Ovary (tissue), 9 donors: ENCODE measurements around the gene NEFH. TPM values are rescaled to one million over a fixed set of nuclear protein-coding genes. Genes with fewer than 3 reads are reported as not detected.

Source experiments
- DNase-seq, 5 donors: peaks; one replicate each; pipeline ENCODE4 v3.0.0-alpha.2; 2019 to 2020
- H3K27ac ChIP-seq, 2 donors: fragments of 200-600 bp; one replicate each; pipeline versions ENCODE4 v1.5.1 to v1.8.0; 2019 to 2022
- H3K27me3 ChIP-seq: fragments of 200-600 bp; one replicate; pipeline ENCODE4 v1.8.0; 2022
- H3K36me3 ChIP-seq: fragments of 200-600 bp; sonication (generic); one replicate; pipeline ENCODE4 v1.5.1; 2019
- H3K4me1 ChIP-seq: one replicate; pipeline ENCODE4 v1.8.1; 2013; ENCODE audit warnings: mild to moderate bottlenecking, moderate library complexity; ENCODE audit not compliant: insufficient read depth
- H3K4me3 ChIP-seq: fragments of 200-600 bp; sonication (generic); one replicate; pipeline ENCODE4 v1.5.1; 2017
- H3K9me3 ChIP-seq, 2 donors: fragments of 200-600 bp in 1 of 2; sonication (generic) in 1 of 2; one replicate each; pipeline versions ENCODE4 v1.5.1 to v1.8.1; 2013 to 2019; ENCODE audit warnings: mild to moderate bottlenecking in 1 of 2, moderate library complexity in 1 of 2
- CTCF ChIP-seq, 3 donors: fragments of 450-650 bp in 2 of 3; fragments of 200-600 bp in 1 of 3; IDR thresholded peaks; one replicate each; pipeline versions ENCODE4 v1.5.1 to v1.8.0; 2016 to 2022; ENCODE audit warnings: antibody characterized with exemption in 3 of 3, mild to moderate bottlenecking in 1 of 3
- EP300 ChIP-seq: sonication (generic); formaldehyde crosslinking; IDR thresholded peaks from one replicate; pipeline ENCODE4 v1.6.1; 2017; ENCODE audit warnings: antibody characterized with exemption
- POLR2A ChIP-seq: fragments of 450-650 bp; IDR thresholded peaks from one replicate; pipeline ENCODE4 v1.6.1; 2017; ENCODE audit warnings: antibody characterized with exemption, mild to moderate bottlenecking, moderate library complexity
- WGBS, 3 donors: extraction: QIAGEN DNeasy Blood & Tissue Kit in 1 of 3; methylation state at CpG; one replicate each; pipeline versions ENCODE4 v1.1.5 to v1.1.7; 2013 to 2017; 5-methylcytosine and 5-hydroxymethylcytosine counted together
- intact Hi-C, 4 donors: fragments of 100-400 bp; cut with DNase I; formaldehyde crosslinking; loops; one replicate each; pipeline versions ENCODE4 v1.11.0 to v1.15.1; 2022 to 2023
- polyA plus RNA-seq, 2 donors: library from polyadenylated mRNA; stranded (reverse); fragments of 200-250 nt in 1 of 2; fragments of 350-450 nt in 1 of 2; fragmentation: Illumina TruSeq in 1 of 2; extraction: RNeasy Lipid Tissue Mini Kit (QIAGEN cat#74804) in 1 of 2; gene quantifications; one replicate each; pipeline ENCODE4 v1.2.3, GENCODE V29; 2013 to 2014
- total RNA-seq, 7 donors: library from RNA; depleted of rRNA in 2 of 7; stranded (reverse); fragments of >200 nt in 2 of 7; fragmentation: NEBNext Ultra II Directional in 3 of 7; extraction: Animal tissue kit (Norgen Biotek cat#: 25700) in 3 of 7; gene quantifications; one replicate each; pipeline versions ENCODE4 v1.1.0 to v1.2.4, GENCODE V29; 2016 to 2023
- donor health status: DM: no; HTN: no; CAD: no; lungs with moderate emphysema.
- donor health status: DM: no; HTN: no; CAD: no.
- donor health status: Bipolar disorder and iron deficiency.
- donor health status: DM: yes; HTN: yes; CAD: no.
- donor health status: DM: no; HTN: no; CAD: no.
- donor health status: DM: yes; HTN: yes; CAD: no.

NEFH gene
- total and polyA plus RNA-seq, 9 donors: 2.6 to 30.6 (median 12.4) TPM

- Histone ChIP-seq H3K9me3 (no peaks in the 10 kb centered on the region), H3K4me3 (no peak overlapping the region), H3K4me1 (no peaks in the 10 kb centered on the region), H3K36me3 (no peaks in the 10 kb centered on the region), H3K27ac (no peak overlapping the region), H3K27me3 (no peaks in the 10 kb centered on the region)
- no peak for DNase-seq
- intact Hi-C loops: loop anchor here in 1 of 4 donors (10.0 kb wide), 1 partner anchor 123 kb away; no protein-coding TSS in a partner anchor
- WGBS, 3 donors: 56 to 72% (median 67%) methylated on average over 5 of the region's 5 CpGs
- TF ChIP-seq POLR2A: no peak
- no peak for TF ChIP-seq EP300
- TF ChIP-seq CTCF (IDR thresholded peaks at IDR 0.05): no peak
Measured at GRCh38 chr22:29517215-29517908, 37.3 kb downstream of the NEFH start.

GRCh38 chr22:29518427-29518826 lies 38.4 kb downstream of the NEFH start:
- no peaks in the 10 kb centered on the region for H3K4me1 ChIP-seq
- intact Hi-C loops: loop anchor here in 1 of 4 donors (10.0 kb wide), 1 partner anchor 124 kb away; no protein-coding TSS in a partner anchor
- H3K27me3 ChIP-seq: no peaks in the 10 kb centered on the region
- DNase-seq: no peak
- H3K27ac ChIP-seq: no peak overlapping the region
- no peaks in the 10 kb centered on the region for H3K36me3 ChIP-seq
- 88 to 92% (median 91%) methylated on average over 4 to 5 of the region's 5 CpGs for WGBS, 3 donors
- H3K4me3 ChIP-seq: no peak overlapping the region
- H3K9me3 ChIP-seq: no peaks in the 10 kb centered on the region
- no peak for TF ChIP-seq EP300
- TF ChIP-seq CTCF (IDR thresholded peaks at IDR 0.05): no peak
- no peak for TF ChIP-seq POLR2A

- H3K4me1 ChIP-seq: no peaks in the 10 kb centered on the region
- H3K27me3 ChIP-seq: no peaks in the 10 kb centered on the region
- no peak for DNase-seq
- H3K4me3 ChIP-seq: no peak overlapping the region
- H3K27ac ChIP-seq: no peak overlapping the region
- H3K36me3 ChIP-seq: no peaks in the 10 kb centered on the region
- 89 to 100% (median 93%) methylated on average over 1 of the region's 1 CpG for WGBS, 3 donors
- no peak for TF ChIP-seq POLR2A
- TF ChIP-seq EP300: no peak
- TF ChIP-seq CTCF (IDR thresholded peaks at IDR 0.05): no peak
- H3K9me3 ChIP-seq: no peaks in the 10 kb centered on the region
- intact Hi-C loops: loop anchor here in 2 of 4 donors (10.0 kb wide), 1 partner anchor 125 kb away; no protein-coding TSS in a partner anchor
Measured at GRCh38 chr22:29519996-29520395, 40.0 kb downstream of the NEFH start.

- H3K27me3 ChIP-seq: no peaks in the 10 kb centered on the region
- H3K36me3 ChIP-seq: no peaks in the 10 kb centered on the region
- H3K27ac ChIP-seq: no peak overlapping the region
- H3K4me1 ChIP-seq: no peaks in the 10 kb centered on the region
- no peak for DNase-seq
- intact Hi-C loops: loop anchor here in 1 of 4 donors (10.0 kb wide), 1 partner anchor 126 kb away; no protein-coding TSS in a partner anchor
- no peak for TF ChIP-seq EP300
- no peak for TF ChIP-seq CTCF (IDR thresholded peaks at IDR 0.05)
- TF ChIP-seq POLR2A: no peak
- no peak overlapping the region for H3K4me3 ChIP-seq
- 54 to 68% (median 67%) methylated on average over 4 of the region's 4 CpGs for WGBS, 3 donors
- H3K9me3 ChIP-seq: no peaks in the 10 kb centered on the region
Measured at GRCh38 chr22:29520851-29521250, 40.8 kb downstream of the NEFH start.
